ENCODE results near the gene TLE4.

GRCh38 chr9:79572032-79572607 is 355 bp downstream of the TLE4 start:
- TF ChIP-seq POLR2AphosphoS5 (IDR thresholded peaks at IDR 0.05; ENCODE audit: low read depth, low read length): no peak
- TF ChIP-seq POLR2A (IDR thresholded peaks at IDR 0.05; ENCODE audit: low read depth, low read length): no peak
- TF ChIP-seq TAF1 (IDR thresholded peaks at IDR 0.05; ENCODE audit: low read depth, low read length): no peak
- TF ChIP-seq SPI1 (IDR thresholded peaks at IDR 0.05; ENCODE audit: low read depth, low read length): no peak
- no peak for TF ChIP-seq PAX5 (IDR thresholded peaks at IDR 0.05; ENCODE audit: insufficient read depth, low read length, severe bottlenecking)

All from GM12891 (cell line).